NCI-H1105 (cell line): ENCODE data around the gene GRK7.
"Not testable (repeated sequence)": the region's sequence is repeated elsewhere in the genome, so short reads cannot be mapped to it uniquely, and the experiment has no call there.

Source experiments
- DNase-seq: peaks from one replicate; lab custom pipeline; 2025; lab: John Stamatoyannopoulos, UW

The GRK7 gene

GRCh38 chr3:141795741-141796080 is 32.5 kb downstream of the GRK7 start:
- DNase-seq: no peak

DNA sequence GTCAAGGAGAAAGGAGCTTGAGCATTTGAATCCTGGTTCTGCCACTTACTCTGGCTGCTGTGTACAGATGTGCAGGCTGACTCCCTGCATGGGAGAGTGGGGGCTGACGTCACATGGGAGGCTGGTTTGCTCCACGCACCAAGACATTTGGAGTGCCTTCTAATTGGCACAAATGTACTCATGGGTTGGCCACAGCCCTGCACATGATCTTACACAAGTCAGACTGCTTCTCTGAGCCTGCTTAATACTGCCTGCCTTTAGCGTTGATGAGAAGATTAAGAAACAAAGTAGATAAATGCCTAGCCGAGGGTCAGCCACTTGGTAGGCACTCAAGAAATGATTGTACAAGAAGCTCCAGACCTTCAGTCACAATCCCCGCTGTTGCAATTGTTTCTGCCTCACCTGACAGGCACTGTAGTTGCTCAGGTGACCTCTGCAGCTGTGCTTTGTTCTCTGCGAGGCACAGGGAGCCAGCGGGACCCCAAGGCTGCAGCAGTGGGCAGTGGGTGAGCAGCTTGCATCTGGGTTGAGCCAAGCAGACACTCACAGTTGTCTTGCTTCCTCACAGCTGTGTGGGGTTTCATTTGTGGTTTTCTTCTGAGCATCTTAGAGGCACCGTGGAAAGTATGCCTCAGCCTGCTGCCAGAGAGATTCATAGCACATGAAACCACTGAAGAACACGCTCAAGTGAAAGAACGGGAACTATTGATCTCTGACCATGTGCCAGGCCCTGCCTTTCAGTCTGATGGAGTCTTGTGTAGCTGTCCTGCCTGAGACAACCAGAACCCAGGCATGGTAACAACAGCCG is 33.1 kb downstream of the GRK7 start:
- no peak for DNase-seq

GRCh38 chr3:141796889-141797781 is 33.9 kb downstream of the GRK7 start:
- DNase-seq: no peak

DNA sequence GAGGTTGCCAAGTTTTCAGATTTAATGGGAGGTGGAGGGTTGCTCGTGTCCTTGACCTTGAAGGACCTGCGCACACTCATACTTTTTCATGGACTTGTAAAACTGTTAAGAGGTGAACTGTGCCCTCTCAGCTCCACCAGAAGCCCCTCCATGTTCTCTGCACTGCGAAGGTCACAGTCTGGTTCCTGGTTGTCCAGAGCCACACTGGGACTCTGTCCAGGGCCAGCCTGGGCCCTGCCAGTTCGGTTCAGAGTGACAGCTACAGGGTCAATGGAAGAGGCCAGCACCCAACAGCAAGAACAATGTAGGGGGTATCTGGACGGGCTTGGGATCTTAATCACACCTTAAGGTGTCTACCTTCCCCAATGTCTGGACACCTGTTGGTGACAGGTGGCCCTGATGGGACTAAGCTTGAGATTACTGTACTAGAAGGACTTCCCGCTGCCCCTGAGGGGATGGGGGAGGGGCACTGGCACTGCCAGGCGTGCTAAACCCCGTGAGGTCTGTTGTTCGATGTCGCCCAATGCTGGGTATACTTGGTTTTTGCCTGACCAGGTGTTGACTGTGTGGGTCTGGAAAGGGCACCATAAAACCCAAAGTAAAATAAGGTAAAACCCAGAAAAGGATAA is 34.7 kb downstream of the GRK7 start:
- DNase-seq: no peak

- DNase-seq: no peak
These were observed 35.2 kb downstream of the GRK7 start for GRCh38 chr3:141798448-141798845.

GRCh38 chr3:141802316-141803077 is 39.3 kb downstream of the GRK7 start:
- no peak for DNase-seq

DNA sequence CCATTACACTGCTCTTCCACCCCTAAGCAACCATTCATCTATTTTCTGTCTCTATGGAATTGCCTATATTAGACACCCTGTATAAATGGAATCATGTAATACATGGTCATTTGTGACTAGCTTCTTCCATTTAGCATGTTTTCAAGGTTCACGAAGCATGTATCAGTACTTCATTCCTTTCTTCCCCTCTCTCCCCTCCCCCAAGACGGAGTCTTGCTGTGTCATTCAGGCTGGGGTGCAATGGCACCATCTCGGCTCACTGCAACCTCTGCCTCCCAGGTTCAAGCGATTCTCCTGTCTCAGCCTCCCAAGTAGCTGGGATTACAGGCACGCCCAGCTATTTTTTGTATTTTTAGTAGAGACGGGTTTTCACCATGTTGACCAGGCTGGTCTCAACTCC is 40.3 kb downstream of the GRK7 start:
- not testable (repeated sequence) for DNase-seq

- DNase-seq: no peak
These were observed 41.2 kb downstream of the GRK7 start for GRCh38 chr3:141804447-141804777.

- DNase-seq: no peak
These were observed 41.8 kb downstream of the GRK7 start for GRCh38 chr3:141804778-141805639.

GRCh38 chr3:141807277-141808033 is 44.2 kb downstream of the GRK7 start:
- no peak for DNase-seq

DNA sequence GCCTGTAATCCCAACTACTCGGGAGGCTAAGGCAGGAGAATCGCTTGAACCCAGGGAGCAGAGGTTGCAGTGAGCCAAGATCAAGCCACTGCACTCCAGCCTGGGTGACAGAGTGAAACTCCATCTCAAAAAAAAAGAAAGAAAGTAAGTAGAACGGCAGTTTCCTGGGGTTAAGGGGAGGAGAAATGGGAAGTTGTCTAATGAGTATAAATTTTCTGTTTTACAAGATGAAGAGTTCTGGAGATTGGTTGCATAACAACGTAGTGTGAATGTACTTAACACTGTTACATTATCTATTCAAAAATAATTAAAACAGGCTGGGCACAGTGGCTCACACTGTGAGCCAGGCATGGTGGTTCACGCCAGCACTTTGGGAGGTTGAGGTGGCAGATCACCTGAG is 45.4 kb downstream of the GRK7 start:
- DNase-seq: no peak

GRCh38 chr3:141810161-141810560 is 47.0 kb downstream of the GRK7 start:
- no peak for DNase-seq

- no peak for DNase-seq
These were observed 48.1 kb downstream of the GRK7 start for GRCh38 chr3:141811348-141811747.

GRCh38 chr3:141812084-141812483 is 48.9 kb downstream of the GRK7 start:
- DNase-seq: no peak

- no peak for DNase-seq
These were observed 49.4 kb downstream of the GRK7 start for GRCh38 chr3:141812586-141812985.
